GM18505 (cell line): ENCODE measurements around the gene WDR55.

ENCODE experiments used
- ATAC-seq: cut with Tn5 transposase; IDR thresholded peaks from one replicate; pipeline ENCODE4 v1.9.1; 2021; ENCODE audit not compliant: unreplicated experiment
- POLR2A ChIP-seq: IDR thresholded peaks from 4 replicates; pipeline ENCODE4 v1.6.1; 2011; ENCODE audit warnings: borderline replicate concordance; ENCODE audit not compliant: insufficient read depth, insufficient read length; ENCODE audit errors: extremely low read depth

The WDR55 gene

GRCh38 chr5:140672455-140673186, 7.9 kb downstream of the WDR55 start:
- no peak for TF ChIP-seq POLR2A
- ATAC-seq = no peak

GRCh38 chr5:140673187-140673976, 8.7 kb downstream of the WDR55 start, which contains the start of gene DND1:
Gene DND1, minus strand, starts transcription at chr5:140673576. Its CDS starts 34 bp downstream, at chr5:140673542.
- no peak for ATAC-seq

GRCh38 chr5:140674211-140674610, 9.5 kb downstream of the WDR55 start:
- TF ChIP-seq POLR2A = no peak
- no peak for ATAC-seq

More at GRCh38 chr5:140673187-140673976, 8.7 kb downstream of the WDR55 start, which contains the start of gene DND1:
- no peak for TF ChIP-seq POLR2A

GRCh38 chr5:140674629-140675028, 9.9 kb downstream of the WDR55 start:
- TF ChIP-seq POLR2A = no peak
- no peak for ATAC-seq

GRCh38 chr5:140677947-140678346, 13.2 kb downstream of the WDR55 start:
- ATAC-seq = no peak
- no peak for TF ChIP-seq POLR2A

GRCh38 chr5:140678993-140679392, 14.3 kb downstream of the WDR55 start:
- ATAC-seq = no peak
- TF ChIP-seq POLR2A = no peak

- no peak for ATAC-seq
- TF ChIP-seq POLR2A = no peak
These were observed 25.8 kb downstream of the WDR55 start for GRCh38 chr5:140690376-140690932.

GRCh38 chr5:140690941-140691924, 26.5 kb downstream of the WDR55 start, which contains the start of the genes HARS1 and HARS2:
Gene HARS1, minus strand, starts transcription at chr5:140691370. Its CDS starts 66 bp downstream, at chr5:140691304.
Gene HARS2, plus strand, starts transcription at chr5:140691455. Its CDS starts 194 bp downstream, at chr5:140691649.
- peak; percentile 95 for TF ChIP-seq POLR2A
- ATAC-seq = peak; percentile 97

GRCh38 chr5:140694276-140694675, 29.6 kb downstream of the WDR55 start:
- no peak for ATAC-seq
- no peak for TF ChIP-seq POLR2A

GRCh38 chr5:140696891-140697492, 32.3 kb downstream of the WDR55 start:
- no peak for TF ChIP-seq POLR2A
- no peak for ATAC-seq

GRCh38 chr5:140700177-140701144, 35.8 kb downstream of the WDR55 start, which contains the start of gene ZMAT2:
Gene ZMAT2, plus strand, starts transcription at chr5:140700447. Its CDS starts 14 bp downstream, at chr5:140700461.
- peak; percentile 87 for ATAC-seq
- TF ChIP-seq POLR2A = peak; percentile 86
